Endometrial microvascular endothelial cells (primary cell): ENCODE data around the gene SLC2A14. TPM values are rescaled to one million over a fixed set of nuclear protein-coding genes. Genes with fewer than 3 reads are reported as not detected.
"Not testable (repeated sequence)": the region's sequence is repeated elsewhere in the genome, so short reads cannot be mapped to it uniquely, and the experiment has no call there.

ENCODE experiments used
- in situ Hi-C: cut with HindIII; loops from 2 replicates; pipeline ENCODE4 v1.10.0; 2017; ENCODE audit warnings: low sequenced_read_pairs, low pct_unique_long_range_greater_than_20kb; ENCODE audit errors: inconsistent ontology term
- total RNA-seq: library from RNA; depleted of rRNA; stranded (reverse); fragments of >200 nt; gene quantifications from one replicate; pipeline ENCODE4 v1.2.3, GENCODE V29; 2015; ENCODE audit errors: inconsistent ontology term

SLC2A14 gene
- total RNA-seq, 1 donor from 2014 or later, result not detected

- in situ Hi-C loops, result no loop called here
These were observed 6.5 kb upstream of the SLC2A14 start for GRCh38 chr12:7879246-7879645.

- in situ Hi-C loops, result no loop called here
These were observed 4.7 kb upstream of the SLC2A14 start for GRCh38 chr12:7877420-7877819.

- in situ Hi-C loops, result no loop called here
These were observed 2.4 kb downstream of the SLC2A14 start for GRCh38 chr12:7870335-7870734.

DNA sequence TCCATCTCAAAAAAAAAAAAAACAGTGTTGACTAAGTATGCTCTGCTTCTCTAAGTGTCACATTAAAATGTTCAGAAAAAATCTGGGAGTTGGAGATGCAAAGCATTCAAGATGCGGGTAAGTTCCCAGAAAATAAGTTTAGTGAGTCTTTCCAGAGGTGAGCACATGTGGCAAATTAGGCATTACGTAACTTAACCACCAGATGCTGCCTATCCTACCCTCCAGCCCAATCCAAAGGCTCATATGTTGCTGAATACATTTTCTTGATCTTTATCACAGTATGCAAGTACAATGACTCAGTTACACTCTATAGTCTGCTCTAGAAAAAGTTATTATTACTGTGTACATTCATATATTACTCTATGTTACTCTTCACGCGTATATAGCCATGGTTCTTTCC is 3.6 kb downstream of the SLC2A14 start:
- in situ Hi-C loops, result no loop called here

GRCh38 chr12:7868391-7868790 is 4.3 kb downstream of the SLC2A14 start:
- in situ Hi-C loops, result no loop called here

DNA sequence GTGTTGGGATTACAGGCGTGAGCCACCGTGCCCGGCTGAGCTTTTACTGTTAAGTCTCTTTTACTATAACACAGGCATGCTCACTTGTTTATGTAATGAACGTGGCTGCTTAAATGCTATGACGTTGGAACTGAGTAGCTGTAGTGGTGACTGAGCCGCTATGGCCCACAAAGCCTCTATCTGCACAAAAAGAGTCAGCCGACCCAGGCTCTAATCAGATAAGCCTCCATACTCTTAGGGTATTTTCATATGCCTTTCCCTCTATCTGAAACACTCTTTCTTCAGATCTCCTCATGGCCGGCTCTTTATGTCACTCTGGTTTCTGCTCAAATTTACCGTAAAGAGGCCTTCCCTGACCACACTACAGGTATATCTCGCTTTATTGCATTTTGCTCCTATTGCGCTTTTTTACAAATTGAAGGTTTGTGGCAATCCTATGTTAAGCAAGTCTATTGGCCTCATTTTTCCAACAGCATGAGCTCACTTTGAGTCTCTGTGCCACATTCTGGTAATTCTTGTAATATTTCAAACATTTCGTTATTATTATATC is 8.0 kb downstream of the SLC2A14 start:
- in situ Hi-C loops, result no loop called here

DNA sequence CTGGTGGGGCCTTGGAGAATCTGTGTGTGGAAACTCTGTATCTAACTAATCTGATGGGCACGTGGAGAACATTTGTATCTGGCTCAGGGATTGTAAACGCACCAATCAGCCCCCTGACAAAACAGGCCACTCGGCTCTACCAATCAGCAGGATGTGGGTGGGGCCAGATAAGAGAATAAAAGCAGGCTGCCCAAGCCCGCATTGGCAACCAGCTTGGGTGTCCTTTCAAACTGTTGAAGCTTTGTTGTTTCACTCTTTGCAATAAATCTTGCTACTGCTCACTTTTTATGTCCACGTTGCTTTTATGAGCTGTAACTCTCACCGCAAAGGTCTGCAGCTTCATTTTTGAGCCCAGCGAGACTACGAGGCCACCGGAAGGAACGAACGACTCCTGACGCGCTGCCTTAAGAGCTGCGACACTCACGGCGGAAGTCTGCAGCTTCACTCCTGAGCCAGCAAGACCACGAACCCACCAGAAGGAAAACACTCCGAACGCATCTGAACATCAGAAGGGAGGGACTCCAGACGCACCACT is 9.8 kb downstream of the SLC2A14 start:
- in situ Hi-C loops, result not testable (repeated sequence)

- in situ Hi-C loops, result not testable (repeated sequence)
These were observed 10.4 kb downstream of the SLC2A14 start for GRCh38 chr12:7862301-7862700.

- in situ Hi-C loops, result no loop called here
These were observed 13.2 kb downstream of the SLC2A14 start for GRCh38 chr12:7859552-7859951.

- in situ Hi-C loops, result no loop called here
These were observed 14.7 kb downstream of the SLC2A14 start for GRCh38 chr12:7857971-7858370.

- in situ Hi-C loops, result no loop called here
These were observed 16.2 kb downstream of the SLC2A14 start for GRCh38 chr12:7856516-7856915.

GRCh38 chr12:7853557-7853956 is 19.2 kb downstream of the SLC2A14 start:
- in situ Hi-C loops, result no loop called here

DNA sequence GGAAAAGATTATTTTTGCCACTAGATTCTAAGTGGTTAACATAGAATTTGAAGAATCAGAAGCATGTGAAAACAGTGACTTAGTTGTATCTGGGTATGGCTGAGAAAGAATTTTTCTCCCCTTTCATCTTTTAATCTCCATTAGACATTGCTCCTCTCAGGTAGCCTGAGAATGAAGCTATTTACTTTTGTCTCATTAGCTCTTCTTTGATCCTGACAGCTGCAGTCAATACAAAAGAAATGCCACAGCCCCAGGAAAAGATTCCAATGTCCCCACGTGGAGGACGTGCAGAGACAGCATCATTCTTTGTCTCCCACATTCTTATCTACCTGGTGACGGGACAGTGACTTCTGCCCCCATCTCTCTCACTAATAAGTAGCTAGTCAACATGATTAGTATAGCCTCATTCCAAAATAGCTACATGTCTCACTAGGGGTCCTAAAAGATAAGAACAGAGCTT is 21.1 kb downstream of the SLC2A14 start:
- in situ Hi-C loops, result not testable (repeated sequence)

GRCh38 chr12:7850099-7850498 is 22.6 kb downstream of the SLC2A14 start:
- in situ Hi-C loops, result not testable (repeated sequence)

DNA sequence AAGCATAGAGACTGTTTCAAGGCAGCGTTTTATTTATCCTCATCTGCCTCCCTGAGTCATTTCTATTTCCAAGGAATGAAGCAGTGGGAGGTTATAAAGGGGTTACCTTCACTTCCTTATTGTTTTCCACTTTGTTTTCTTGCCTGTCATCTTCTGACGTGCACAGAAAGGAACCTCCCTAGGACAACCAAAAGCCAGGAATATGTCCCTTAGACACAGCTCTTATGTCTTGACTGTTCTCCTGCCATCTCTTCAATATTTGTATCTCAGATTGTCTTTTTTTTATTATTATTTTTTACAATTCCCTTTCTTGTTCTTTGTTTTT is 24.7 kb downstream of the SLC2A14 start:
- in situ Hi-C loops, result not testable (repeated sequence)

DNA sequence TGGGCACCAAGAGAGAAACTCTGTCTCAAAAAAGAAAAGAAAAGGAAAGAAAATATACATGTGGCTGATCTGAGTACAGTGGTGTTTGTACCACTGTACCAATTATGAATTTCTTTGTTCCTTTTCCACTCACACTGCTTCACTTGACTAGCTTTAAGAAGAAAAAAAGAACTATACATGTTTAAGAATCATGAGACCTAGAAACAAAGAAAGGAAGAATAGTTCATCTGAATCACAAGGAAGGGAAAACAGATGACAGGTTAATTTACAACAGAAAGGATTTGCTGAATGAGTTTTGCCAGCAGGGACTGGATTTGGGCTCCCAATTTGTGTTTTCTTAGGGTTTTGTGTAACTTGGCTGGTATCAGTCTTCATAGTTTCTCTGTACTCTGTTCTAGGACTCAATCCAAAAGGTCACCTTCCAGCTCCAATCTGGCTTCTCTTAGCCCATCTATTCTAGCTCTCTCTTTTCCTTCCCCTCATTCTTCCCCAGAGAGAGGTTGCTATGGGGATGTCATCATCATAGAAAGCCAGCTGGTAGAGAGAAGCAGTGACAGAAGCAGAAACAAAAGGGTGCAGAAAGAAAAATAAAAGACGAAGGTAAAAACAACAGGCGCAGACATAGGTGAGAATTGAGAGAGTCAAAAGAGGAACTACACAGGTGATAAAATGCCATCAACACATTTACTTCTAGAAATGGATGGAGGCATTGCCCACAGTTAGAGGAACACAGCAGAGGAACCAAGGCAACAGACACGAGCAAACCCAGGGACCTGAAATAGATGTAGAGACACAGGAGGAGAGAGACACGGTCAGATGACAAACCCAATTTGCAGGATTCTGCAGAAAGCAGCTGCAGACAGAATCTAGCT is 25.3 kb downstream of the SLC2A14 start:
- in situ Hi-C loops, result not testable (repeated sequence)

- in situ Hi-C loops, result no loop called here
These were observed 28.6 kb downstream of the SLC2A14 start for GRCh38 chr12:7844116-7844515.

DNA sequence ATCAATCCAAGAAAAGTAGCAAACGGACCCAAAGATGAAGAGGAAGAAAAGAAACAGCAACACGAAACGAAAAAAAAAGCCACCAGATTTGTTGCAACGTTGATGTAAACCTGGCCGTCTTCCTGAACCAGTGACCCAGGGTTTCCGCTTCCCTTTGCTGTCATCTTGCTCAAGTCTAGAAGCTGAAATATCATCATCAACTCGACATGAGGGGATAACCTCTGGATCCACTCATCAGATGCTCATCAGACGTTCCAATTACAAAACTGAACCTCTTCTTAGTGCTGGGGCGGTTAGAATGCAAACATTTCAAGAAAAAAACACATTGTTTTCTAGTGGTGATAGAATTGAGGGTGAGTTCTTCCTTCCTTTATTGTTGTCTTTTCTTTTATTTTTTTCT is 29.1 kb downstream of the SLC2A14 start:
- in situ Hi-C loops, result not testable (repeated sequence)

DNA sequence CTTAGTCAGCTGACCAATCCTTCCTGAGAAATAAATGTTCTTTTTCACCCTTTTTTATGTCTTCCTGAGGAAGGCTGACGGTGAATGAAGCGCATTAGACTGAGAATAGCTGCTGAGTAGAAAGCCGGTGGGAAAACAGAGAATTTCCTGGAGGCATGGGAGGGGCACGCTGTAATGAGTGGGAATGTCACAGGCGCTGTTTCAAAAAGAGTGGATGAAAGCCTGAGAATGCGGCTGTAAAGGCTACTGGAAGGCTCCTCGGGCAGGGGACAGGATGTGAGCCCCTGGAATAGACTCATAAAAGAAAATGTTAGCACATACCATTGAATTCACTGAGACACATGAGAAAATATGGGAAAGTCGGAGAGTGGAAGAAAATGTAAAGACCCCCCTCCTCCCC is 29.6 kb downstream of the SLC2A14 start:
- in situ Hi-C loops, result not testable (repeated sequence)

- in situ Hi-C loops, result not testable (repeated sequence)
These were observed 30.3 kb downstream of the SLC2A14 start for GRCh38 chr12:7842444-7842843.
